ENCODE data around the gene RASGEF1C. TPM values are rescaled to one million over a fixed set of nuclear protein-coding genes. Genes with fewer than 3 reads are reported as not detected.

Gene RASGEF1C
- total RNA-seq, 1 donor from 2014 or later = not detected

GRCh38 chr5:180084638-180085561 lies 124.1 kb downstream of the RASGEF1C start:
- no peak overlapping the region for H3K27ac Mint-ChIP-seq (ENCODE audit: unreplicated experiment)
- no peaks in the 10 kb centered on the region for H3K36me3 Mint-ChIP-seq (ENCODE audit: low read depth)
- TF ChIP-seq, protein P1, sequence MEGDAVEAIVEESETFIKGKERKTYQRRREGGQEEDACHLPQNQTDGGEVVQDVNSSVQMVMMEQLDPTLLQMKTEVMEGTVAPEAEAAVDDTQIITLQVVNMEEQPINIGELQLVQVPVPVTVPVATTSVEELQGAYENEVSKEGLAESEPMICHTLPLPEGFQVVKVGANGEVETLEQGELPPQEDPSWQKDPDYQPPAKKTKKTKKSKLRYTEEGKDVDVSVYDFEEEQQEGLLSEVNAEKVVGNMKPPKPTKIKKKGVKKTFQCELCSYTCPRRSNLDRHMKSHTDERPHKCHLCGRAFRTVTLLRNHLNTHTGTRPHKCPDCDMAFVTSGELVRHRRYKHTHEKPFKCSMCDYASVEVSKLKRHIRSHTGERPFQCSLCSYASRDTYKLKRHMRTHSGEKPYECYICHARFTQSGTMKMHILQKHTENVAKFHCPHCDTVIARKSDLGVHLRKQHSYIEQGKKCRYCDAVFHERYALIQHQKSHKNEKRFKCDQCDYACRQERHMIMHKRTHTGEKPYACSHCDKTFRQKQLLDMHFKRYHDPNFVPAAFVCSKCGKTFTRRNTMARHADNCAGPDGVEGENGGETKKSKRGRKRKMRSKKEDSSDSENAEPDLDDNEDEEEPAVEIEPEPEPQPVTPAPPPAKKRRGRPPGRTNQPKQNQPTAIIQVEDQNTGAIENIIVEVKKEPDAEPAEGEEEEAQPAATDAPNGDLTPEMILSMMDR (IDR thresholded peaks at IDR 0.05) = no peak
- H3K4me1 Mint-ChIP-seq (ENCODE audit: low read depth) = peaks cover under 1% of the 10 kb centered on the region
- H3K4me3 Mint-ChIP-seq (ENCODE audit: unreplicated experiment) = no peak overlapping the region
- peaks cover 10% of the 10 kb centered on the region for H3K27me3 Mint-ChIP-seq (ENCODE audit: low read depth)
- DNase-seq (ENCODE audit: low spot score) = no peak
- no peaks in the 10 kb centered on the region for H3K9me3 Mint-ChIP-seq (ENCODE audit: low read depth)

DNA sequence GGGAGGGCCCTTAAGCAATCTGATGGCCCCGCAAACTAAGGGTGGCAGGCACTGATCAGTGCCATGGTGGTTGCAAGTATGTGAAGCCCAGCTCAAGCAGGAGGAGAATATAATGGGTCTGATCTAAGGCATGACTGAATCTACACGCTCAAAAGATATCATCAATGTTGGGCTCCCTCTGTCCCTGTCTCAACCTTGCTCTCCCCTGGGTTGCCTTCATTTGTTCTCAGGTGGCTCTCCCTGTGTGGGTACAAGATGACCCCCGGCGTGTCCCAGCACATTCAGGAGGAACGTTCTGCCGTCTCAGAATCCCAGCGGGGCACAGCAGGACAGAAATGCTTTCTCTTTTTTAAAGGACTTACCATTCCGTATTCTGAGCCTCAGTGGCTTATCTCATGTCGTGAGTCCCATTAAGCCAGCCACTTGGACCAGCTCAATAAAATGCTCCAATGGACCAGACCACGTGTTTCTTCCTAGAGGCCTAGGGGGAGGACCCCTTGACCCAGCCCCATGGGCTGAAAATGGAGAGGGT lies 125.4 kb downstream of the RASGEF1C start:
- Mint-ChIP-seq H3K9me3 (ENCODE audit: low read depth) (no peaks in the 10 kb centered on the region), H3K27me3 (ENCODE audit: low read depth) (peaks cover 13% of the 10 kb centered on the region), H3K4me1 (ENCODE audit: low read depth) (no peaks in the 10 kb centered on the region), H3K36me3 (ENCODE audit: low read depth) (no peaks in the 10 kb centered on the region), H3K4me3 (ENCODE audit: unreplicated experiment) (no peak overlapping the region), H3K27ac (ENCODE audit: unreplicated experiment) (no peak overlapping the region)
- DNase-seq (ENCODE audit: low spot score) = no peak
- TF ChIP-seq, protein P1 (IDR thresholded peaks at IDR 0.05) = no peak

- Mint-ChIP-seq H3K4me3 (ENCODE audit: unreplicated experiment) (no peak overlapping the region), H3K27me3 (ENCODE audit: low read depth) (peaks cover 16% of the 10 kb centered on the region), H3K9me3 (ENCODE audit: low read depth) (no peaks in the 10 kb centered on the region), H3K27ac (ENCODE audit: unreplicated experiment) (no peak overlapping the region), H3K4me1 (ENCODE audit: low read depth) (no peaks in the 10 kb centered on the region), H3K36me3 (ENCODE audit: low read depth) (no peaks in the 10 kb centered on the region)
- no peak for DNase-seq (ENCODE audit: low spot score)
- TF ChIP-seq, protein P1 (IDR thresholded peaks at IDR 0.05) = no peak
Measured at GRCh38 chr5:180082633-180083420, 126.2 kb downstream of the RASGEF1C start.

DNA sequence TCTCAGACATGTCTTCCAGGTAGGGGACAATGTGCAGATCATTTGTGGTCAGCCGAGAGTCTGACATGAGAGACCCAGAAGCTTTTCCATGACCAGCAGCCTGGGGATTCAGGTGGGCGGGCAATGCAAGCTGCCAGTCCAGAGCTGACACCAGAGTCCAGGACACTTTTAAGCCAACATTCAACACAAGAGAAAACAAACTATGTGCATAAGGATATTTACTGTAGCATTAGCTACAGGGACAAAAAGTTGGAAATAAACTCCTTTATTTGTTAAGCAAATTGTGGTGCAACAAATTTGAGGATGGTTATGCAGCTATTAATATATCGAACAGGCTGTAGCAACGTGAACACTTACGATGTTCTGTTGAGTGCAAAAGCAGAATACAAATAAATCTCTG lies 127.5 kb downstream of the RASGEF1C start:
- Mint-ChIP-seq H3K27ac (ENCODE audit: unreplicated experiment) (no peak overlapping the region), H3K36me3 (ENCODE audit: low read depth) (no peaks in the 10 kb centered on the region), H3K27me3 (ENCODE audit: low read depth) (peaks cover 16% of the 10 kb centered on the region), H3K9me3 (ENCODE audit: low read depth) (no peaks in the 10 kb centered on the region), H3K4me1 (ENCODE audit: low read depth) (no peaks in the 10 kb centered on the region), H3K4me3 (ENCODE audit: unreplicated experiment) (no peak overlapping the region)
- no peak for DNase-seq (ENCODE audit: low spot score)
- TF ChIP-seq, protein P1 (IDR thresholded peaks at IDR 0.05) = no peak
